C4-2B (cell line): ENCODE results near the gene ZG16.

Experiments used
- CTCF ChIP-seq: fragments of 450-650 bp; conservative IDR thresholded peaks from 2 replicates; pipeline ENCODE4 v1.5.1; 2017; ENCODE audit warnings: mild to moderate bottlenecking
- ZFX ChIP-seq: fragments of 450-650 bp; IDR thresholded peaks from 2 replicates; pipeline ENCODE4 v1.6.1; 2017

GRCh38 chr16:29744541-29745101, 33.4 kb upstream of the ZG16 start:
- no peak for TF ChIP-seq CTCF
- no peak for TF ChIP-seq ZFX
